GM19240 (cell line): Measurements from ENCODE around the gene HDGFL3.
"Not testable (repeated sequence)": the region's sequence is repeated elsewhere in the genome, so short reads cannot be mapped to it uniquely, and the experiment has no call there.

Experiments used
- DNase-seq: peaks from one replicate; pipeline ENCODE4 v3.0.0; 2011; ENCODE audit warnings: low spot score; ENCODE audit not compliant: insufficient read length

HDGFL3 gene

GRCh38 chr15:83104141-83104540 lies 103.5 kb downstream of the HDGFL3 start:
- DNase-seq: no peak

GRCh38 chr15:83102346-83102745 lies 105.3 kb downstream of the HDGFL3 start:
- DNase-seq: no peak

GRCh38 chr15:83100097-83100646 lies 107.5 kb downstream of the HDGFL3 start:
- no peak for DNase-seq

- DNase-seq: no peak
Observed at GRCh38 chr15:83099290-83099689, 108.3 kb downstream of the HDGFL3 start.

- DNase-seq: no peak
Observed at GRCh38 chr15:83098079-83098478, 109.5 kb downstream of the HDGFL3 start.

GRCh38 chr15:83094583-83094982 lies 113.0 kb downstream of the HDGFL3 start:
- DNase-seq: no peak

GRCh38 chr15:83092309-83092976 lies 115.2 kb downstream of the HDGFL3 start:
- no peak for DNase-seq

GRCh38 chr15:83091965-83092308 lies 115.7 kb downstream of the HDGFL3 start:
- DNase-seq: not testable (repeated sequence)

- no peak for DNase-seq
Observed at GRCh38 chr15:83090465-83090864, 117.2 kb downstream of the HDGFL3 start.

GRCh38 chr15:83088876-83089275 lies 118.7 kb downstream of the HDGFL3 start:
- DNase-seq: no peak

GRCh38 chr15:83087576-83087975 lies 120.0 kb downstream of the HDGFL3 start:
- DNase-seq: no peak

- DNase-seq: not testable (repeated sequence)
Observed at GRCh38 chr15:83085864-83086552, 121.6 kb downstream of the HDGFL3 start.

GRCh38 chr15:83085461-83085860 lies 122.2 kb downstream of the HDGFL3 start:
- not testable (repeated sequence) for DNase-seq

- DNase-seq: no peak
Observed at GRCh38 chr15:83082730-83083386, 124.8 kb downstream of the HDGFL3 start.

GRCh38 chr15:83081256-83082014 lies 126.2 kb downstream of the HDGFL3 start:
- DNase-seq: no peak

GRCh38 chr15:83078712-83079111 lies 128.9 kb downstream of the HDGFL3 start:
- DNase-seq: no peak
